PFSK-1 (cell line): Measurements from ENCODE around the gene BZW1.

ENCODE experiments used
- FOXP2 ChIP-seq: optimal IDR thresholded peaks from 2 replicates; pipeline ENCODE3; 2011; ENCODE audit warnings: borderline replicate concordance, control low read depth, inconsistent platforms; ENCODE audit not compliant: insufficient read depth; ENCODE audit errors: extremely low read length, extremely low read depth
- POLR2AphosphoS5 ChIP-seq: IDR thresholded peaks from 2 replicates; pipeline ENCODE4 v1.6.1; 2012; ENCODE audit warnings: low read depth, mild to moderate bottlenecking, control low read depth, low read length, moderate library complexity
- REST ChIP-seq, 2 experiments: IDR thresholded peaks; 2 replicates each; pipeline versions ENCODE4 v1.6.1 to v1.8.0; 2011 to 2012; ENCODE audit warnings: low read depth in 2 of 2, low read length in 2 of 2, control low read depth in 1 of 2, inconsistent platforms in 1 of 2, mild to moderate bottlenecking in 1 of 2, moderate library complexity in 1 of 2; ENCODE audit not compliant: insufficient read depth in 1 of 2
- SIN3A ChIP-seq: IDR thresholded peaks from 2 replicates; pipeline ENCODE4 v1.6.1; 2012; ENCODE audit warnings: mild to moderate bottlenecking, low read length, moderate library complexity, borderline replicate concordance; ENCODE audit not compliant: insufficient read depth
- TAF1 ChIP-seq: IDR thresholded peaks from 2 replicates; pipeline ENCODE4 v1.6.1; 2012; ENCODE audit warnings: low read length, control low read depth, borderline replicate concordance; ENCODE audit not compliant: insufficient read depth

The BZW1 gene

GRCh38 chr2:200765995-200766660, 45.6 kb upstream of the BZW1 start:
- TF ChIP-seq POLR2AphosphoS5 (no peak), FOXP2 (no peak), TAF1 (no peak), SIN3A (no peak), REST (IDR thresholded peaks at IDR 0.05; ENCODE audit: insufficient read depth in 1 of 2, low read depth in 2 of 2, low read length in 2 of 2) (no peak)

- no peak for TF ChIP-seq POLR2AphosphoS5
- TF ChIP-seq SIN3A: no peak
- TF ChIP-seq FOXP2: no peak
- no peak for TF ChIP-seq TAF1
- no peak for TF ChIP-seq REST (IDR thresholded peaks at IDR 0.05; ENCODE audit: insufficient read depth in 1 of 2, low read depth in 2 of 2, low read length in 2 of 2)
Observed at GRCh38 chr2:200767111-200767885, 44.4 kb upstream of the BZW1 start.

DNA sequence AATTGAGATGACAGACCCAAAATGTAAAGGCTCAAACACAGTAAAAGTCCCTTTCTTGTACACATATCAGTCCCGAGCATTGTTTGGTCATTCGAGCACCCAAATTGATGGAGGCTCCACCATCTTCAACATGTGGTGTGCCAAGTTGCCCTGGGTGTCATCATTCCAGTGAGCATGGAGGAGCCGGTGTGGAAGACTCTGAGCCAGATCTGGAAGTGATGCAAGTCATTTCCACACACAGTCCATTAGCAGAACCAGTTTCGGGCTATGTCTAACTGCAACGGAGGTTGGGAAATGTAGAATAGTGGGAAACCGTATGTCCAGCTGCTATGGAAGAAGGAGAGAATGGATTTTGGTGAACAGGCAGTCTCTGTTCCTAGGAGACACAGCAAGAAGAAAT, 40.9 kb upstream of the BZW1 start:
- TF ChIP-seq TAF1: no peak
- no peak for TF ChIP-seq FOXP2
- no peak for TF ChIP-seq POLR2AphosphoS5
- TF ChIP-seq REST (IDR thresholded peaks at IDR 0.05; ENCODE audit: insufficient read depth in 1 of 2, low read depth in 2 of 2, low read length in 2 of 2): no peak
- no peak for TF ChIP-seq SIN3A

GRCh38 chr2:200772620-200773019, 39.1 kb upstream of the BZW1 start:
- TF ChIP-seq FOXP2: no peak
- TF ChIP-seq TAF1: no peak
- no peak for TF ChIP-seq SIN3A
- TF ChIP-seq POLR2AphosphoS5: no peak
- no peak for TF ChIP-seq REST (IDR thresholded peaks at IDR 0.05; ENCODE audit: insufficient read depth in 1 of 2, low read depth in 2 of 2, low read length in 2 of 2)
